SIG-M5 treated with dmso at 0.1 percent for 504 hours (cell line): ENCODE measurements around the gene PSMD1.

ENCODE experiments used
- DNase-seq: peaks from one replicate; lab custom pipeline; 2025; ENCODE audit not compliant: unreplicated experiment; lab: John Stamatoyannopoulos, UW

The PSMD1 gene

DNA sequence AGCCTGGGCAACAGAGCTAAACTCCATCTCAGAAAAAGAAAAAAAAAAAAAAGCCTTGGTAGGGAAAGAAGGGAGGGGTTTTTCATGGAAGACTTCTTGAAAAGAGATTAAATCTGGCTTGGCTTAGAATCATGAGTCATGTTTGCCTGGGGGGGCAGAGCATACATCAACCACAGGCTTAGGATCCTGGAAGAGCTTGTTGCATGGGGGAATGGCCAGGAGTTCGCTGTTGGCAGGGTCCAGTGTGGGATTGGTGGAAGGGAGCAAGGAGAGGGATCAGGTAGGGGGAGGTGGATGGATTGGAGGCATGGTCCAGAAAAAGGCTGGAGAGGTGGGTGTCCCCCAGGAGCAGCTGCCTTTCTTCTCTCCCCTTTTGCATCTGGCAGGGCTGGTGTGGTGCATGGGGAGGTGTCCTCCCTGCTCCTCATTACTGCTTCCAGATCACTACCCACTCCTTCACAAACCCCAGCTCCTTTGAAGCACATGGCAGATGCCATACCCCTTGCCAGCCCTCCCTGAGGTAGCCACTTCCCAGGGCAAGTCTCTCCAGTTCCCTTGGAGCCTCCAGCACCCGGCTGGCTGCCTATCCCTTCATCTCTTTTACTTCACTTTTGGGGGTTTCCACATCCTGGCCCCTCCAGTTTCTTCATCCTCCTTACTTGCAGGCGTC lies 144.3 kb downstream of the PSMD1 start:
- no peak for DNase-seq

DNA sequence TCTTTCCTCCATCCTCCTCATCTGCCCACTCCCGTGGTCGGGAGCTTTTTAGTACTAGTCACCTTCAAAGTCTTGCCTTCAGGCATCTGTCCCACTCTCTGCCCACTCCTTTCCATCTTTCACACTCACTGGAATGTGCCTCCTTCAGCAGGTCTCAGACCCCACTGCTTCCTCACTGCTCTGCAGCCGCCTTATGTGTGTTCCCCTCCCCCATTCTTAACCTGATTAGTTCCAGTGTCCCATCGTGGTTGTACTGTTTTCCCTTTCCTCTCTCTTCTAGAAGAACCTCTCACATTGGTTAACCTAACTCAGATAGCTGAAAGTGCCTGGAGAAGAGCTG lies 144.8 kb downstream of the PSMD1 start:
- DNase-seq = no peak

DNA sequence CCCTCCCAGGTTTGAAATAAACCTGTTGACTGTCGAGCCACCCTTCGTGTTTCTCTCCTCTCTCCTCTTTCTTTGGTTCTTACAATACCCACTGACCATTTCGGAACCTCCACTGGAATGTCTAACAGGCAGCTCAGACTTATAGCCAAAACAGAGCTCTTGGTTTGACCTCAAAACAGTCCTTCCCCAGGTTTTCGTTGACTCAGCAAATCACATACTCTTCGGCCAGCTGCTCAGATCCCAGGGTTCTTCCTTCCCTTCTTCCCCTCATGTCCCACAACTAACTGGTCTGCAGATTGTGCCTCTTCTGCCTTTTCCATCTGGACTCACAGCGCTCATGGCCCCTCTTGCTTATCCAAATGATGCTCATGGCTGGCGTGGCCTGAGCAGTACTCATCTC lies 146.4 kb downstream of the PSMD1 start:
- DNase-seq = no peak

DNA sequence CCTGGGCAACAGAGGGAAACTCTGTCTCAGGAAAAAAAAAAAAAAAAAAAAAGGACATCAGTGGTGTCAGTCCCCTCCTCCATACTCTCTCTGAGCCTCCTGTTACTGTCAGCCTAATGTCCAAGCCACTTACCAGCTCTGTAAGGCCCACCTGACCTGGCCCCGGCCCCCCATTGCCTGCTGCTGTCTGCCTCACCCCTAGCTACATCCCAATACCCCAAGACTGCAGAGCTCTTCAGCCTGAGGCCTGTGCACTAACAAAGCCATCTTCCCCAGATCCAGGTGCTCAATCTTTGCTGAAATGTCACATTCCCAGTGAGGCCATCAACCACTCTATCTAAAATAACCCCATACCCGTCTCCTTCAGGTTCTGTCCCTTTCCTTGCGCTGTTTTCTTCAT lies 147.5 kb downstream of the PSMD1 start:
- DNase-seq = no peak

DNA sequence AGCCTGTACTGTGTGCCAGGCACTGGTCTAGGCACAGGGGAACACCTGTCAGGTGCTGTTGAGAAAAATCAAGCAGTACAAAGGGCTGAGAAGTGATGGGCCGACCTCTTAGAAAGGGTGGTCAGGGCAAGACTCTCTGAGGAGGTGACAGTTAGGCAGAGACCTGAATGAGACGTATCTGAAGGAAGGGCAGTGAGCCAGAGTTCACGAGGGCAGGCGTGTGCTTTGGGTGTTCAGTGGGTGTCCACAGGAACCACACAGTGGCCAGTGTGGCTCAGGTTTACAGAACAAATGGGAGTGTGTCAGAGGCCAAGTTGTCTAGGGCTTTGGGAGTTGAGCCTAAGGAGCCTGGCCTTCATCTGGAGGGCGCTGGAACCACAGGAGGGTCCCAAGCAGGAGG lies 147.9 kb downstream of the PSMD1 start:
- no peak for DNase-seq

DNA sequence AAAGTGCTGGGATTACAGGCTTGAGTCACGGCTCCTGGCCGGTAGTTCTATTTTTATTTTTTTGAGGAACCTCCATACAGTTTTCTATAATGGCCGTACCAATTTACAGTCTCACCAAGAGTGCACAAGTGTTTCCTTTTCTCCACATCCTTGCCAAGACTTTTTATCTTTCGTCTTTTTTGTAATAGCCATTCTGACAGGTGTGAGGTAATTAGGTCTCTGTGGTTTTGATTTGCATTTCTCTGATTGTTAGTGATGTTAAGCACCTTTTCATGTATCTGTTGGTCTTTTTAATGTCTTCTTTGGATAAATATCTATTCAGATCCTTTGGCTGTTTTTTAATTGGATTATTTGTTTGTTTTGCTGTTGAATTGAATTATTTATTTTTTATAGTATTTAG lies 151.1 kb downstream of the PSMD1 start:
- no peak for DNase-seq

DNA sequence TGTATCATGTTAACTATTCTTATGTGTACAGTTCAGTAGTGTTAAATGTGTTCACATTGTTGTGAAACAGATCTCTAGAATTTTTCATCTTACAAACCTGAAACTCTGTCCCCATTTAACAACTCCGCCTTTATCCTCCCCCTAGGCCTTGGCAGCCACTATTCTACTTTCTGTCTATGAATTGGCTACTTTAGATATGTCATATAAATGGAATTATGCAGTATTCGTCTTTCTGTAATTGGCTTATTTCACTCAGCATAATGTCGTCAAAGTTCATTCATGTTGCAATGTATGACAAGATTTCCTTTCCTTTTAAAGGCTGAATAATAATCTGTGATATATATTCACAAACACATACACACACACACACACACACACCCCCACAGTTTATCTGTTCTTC lies 154.1 kb downstream of the PSMD1 start:
- DNase-seq = no peak

DNA sequence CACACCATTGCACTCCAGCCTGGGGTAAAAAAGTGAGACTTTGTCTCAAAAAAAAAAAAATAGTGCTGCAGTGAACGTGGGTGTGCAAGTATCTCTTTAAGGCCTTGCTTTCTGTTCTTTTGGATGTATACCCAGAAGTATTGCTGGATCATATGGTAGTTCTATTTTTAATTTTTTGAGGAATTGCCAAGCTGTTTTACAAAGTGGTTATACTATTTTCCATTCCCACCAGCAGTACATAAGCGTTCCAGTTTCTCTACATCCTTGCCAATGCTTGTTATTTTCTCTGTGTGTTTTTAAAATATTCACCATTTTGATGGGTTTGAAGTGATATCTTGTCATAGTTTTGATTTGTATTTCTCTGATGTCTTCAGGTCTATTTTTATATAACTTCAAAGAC lies 154.8 kb downstream of the PSMD1 start:
- no peak for DNase-seq

DNA sequence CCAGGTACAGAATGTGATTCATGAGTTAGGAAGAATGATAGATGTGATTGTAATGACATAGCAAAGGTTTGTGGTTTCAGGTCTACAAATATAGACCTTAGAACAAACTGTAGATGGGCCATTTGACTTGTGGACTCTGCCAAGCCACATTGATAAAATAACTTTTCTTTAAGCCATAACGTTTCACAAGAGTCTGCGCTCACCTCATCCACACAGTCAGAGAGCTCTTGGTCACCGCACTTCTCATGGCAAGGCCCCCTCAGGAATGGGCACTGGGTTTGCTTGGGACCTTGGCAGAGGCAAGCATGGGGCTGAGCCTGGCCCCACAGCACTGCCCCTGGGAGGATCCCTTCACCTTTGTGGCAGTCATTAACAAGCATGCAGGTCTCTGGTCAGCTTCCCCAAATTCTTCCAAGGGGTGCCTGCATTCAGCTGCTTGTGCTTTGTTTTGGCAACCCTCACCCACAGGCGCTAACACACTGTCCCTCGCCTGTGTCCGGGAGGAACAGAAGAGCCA lies 155.7 kb downstream of the PSMD1 start:
- no peak for DNase-seq

DNA sequence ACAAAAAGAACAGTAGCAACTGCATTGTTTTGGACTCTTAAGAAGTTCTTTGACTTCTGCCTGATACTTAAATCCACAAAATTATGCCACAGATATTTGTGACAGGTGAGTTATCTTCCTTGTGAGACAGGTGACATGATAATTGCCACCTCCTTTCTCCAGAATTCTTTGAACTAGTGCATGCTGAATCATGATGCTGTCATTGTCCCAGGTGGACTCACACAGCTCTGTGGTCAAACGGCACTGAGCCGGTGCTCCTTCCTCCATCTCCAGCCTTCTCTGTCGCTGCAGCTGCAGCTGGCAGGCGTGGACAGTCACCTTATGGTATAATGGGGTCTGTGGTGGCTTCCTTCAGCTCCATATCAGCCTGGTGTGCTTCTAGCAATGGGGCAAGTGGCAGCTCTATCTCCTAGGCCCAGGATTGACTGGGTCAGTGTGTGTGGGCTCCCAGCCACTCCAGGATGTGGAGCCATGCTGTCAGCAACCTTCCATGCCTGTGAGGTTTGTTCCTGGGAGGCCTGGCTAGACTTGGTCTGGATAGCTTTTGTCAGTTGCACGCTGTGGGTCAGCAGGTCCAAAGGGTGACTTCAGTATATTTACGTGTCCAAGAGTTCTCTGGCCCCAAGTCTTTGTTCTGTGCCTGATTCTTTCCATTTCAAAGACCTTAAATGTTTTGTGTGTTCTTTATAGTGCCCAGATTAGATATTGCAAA lies 157.4 kb downstream of the PSMD1 start:
- DNase-seq = no peak

DNA sequence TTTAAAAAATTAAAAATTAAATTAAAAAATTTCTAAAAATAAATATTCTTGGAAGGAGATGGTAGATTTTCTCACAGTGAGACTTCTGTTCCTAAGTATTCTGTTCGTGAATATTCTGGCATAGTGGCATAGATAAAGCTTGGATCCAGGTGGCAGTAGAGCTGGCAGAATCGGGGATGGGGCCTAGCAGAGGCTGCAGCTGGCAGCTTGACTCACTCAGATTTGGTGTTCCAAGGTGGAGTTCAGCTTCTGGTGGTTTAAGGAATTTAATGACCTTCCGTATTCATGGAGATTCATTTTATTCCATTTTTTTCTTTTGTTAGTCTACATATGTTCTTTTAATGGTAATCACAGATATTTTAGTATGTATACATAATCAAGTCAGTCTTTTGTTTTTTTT lies 161.7 kb downstream of the PSMD1 start:
- DNase-seq = no peak

DNA sequence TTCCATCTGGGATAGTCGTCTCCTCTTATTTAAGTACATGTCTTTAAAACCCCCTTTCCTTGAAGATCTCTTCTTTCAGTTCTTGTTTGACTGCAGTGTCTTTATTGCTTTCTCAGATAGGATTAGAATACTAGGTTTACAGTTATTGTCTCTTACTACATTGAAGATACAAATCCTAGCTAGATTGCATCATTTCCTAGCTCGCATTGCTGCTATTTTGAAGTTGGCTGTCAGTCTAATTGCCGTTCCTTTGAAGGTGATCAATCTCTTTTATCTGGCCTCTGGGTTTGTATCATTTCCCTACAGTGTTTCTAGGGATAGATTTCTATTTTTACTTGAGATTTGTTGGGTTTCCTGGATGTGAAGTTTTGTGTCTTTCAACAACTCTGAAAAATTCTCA lies 162.6 kb downstream of the PSMD1 start:
- DNase-seq = no peak

DNA sequence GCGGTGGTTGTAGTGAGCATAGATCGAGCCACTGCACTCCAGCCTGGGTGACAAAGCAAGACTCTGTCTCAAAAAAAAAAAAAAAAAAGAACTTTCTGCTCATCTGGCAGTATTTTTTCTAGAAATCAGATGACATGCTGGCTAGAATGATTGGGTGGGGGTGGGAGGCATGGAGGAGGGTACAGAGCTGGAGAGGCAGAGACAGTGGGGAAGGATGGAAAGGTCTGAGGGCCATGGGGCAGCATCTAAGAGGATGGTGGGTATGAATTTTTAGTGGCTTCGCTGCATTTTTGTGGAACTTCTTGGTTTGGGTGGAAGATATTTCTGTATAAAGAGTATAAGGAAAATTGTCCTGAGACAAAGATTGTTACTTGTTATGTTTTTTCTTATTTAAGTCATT lies 165.1 kb downstream of the PSMD1 start:
- DNase-seq = no peak
